HG02981 (cell line): Measurements from ENCODE around the gene BTBD9.
"Not testable (repeated sequence)": the region's sequence is repeated elsewhere in the genome, so short reads cannot be mapped to it uniquely, and the experiment has no call there.

Source experiments
- ATAC-seq: cut with Tn5 transposase; IDR thresholded peaks from one replicate; pipeline ENCODE4 v1.9.1; 2021; ENCODE audit warnings: mild to moderate bottlenecking, moderate library complexity; ENCODE audit not compliant: unreplicated experiment

Gene BTBD9

DNA sequence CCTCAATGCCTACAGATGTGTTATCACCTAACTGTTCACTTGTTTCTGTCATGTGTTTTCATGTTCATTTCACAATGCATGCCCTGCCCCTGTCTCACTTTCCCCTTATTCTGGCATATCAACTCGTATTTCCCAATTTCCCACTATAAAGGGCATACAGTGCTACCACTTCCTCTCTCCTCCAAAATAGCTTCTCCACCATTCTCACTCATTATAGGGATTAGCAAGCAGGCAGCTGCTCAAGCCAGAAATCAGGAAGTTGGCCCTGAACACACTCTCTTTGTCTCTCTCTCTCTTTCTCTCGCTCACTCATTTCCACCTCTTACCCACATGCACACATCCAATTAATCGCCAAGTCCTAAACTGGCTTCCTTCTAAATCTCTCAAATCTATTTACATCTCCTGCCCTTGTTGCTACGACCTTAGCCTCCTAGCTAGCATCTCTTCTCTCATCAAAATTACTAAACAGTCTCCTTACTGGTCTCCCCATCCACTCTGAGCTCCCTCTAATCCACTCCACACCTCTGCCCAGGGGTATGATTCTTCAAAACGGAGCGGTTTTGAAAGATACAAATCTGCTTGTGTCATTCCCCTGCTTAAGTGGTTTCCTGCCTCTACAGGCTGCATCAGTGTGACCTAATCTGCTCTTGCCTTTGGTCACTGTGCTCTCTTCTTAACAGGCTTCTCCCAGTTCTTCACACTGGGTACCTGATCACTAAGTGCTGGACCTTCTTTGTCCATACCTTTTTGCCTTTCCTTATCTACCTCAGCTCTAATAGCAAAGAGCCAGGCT is 196.2 kb downstream of the BTBD9 start:
- ATAC-seq, result no peak

DNA sequence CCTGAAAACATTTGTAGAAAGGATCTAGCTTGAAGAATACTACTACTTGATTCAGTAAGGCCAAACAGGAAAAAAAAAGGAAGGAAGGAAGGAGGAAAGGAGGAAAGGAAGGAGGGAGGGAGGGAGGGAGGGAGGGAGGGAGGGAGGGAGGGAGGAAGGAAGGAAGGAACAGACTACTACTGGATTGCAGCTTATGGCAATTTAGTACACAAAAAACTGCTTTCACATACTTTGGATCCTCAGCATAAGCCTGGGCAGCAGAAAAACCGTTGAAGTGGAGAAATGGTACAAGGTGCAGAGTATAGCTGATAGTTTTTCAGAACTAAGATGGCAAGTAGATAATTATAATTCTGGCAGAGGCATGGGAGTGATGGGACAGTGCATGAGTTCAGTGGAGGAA is 201.6 kb downstream of the BTBD9 start:
- ATAC-seq, result no peak

DNA sequence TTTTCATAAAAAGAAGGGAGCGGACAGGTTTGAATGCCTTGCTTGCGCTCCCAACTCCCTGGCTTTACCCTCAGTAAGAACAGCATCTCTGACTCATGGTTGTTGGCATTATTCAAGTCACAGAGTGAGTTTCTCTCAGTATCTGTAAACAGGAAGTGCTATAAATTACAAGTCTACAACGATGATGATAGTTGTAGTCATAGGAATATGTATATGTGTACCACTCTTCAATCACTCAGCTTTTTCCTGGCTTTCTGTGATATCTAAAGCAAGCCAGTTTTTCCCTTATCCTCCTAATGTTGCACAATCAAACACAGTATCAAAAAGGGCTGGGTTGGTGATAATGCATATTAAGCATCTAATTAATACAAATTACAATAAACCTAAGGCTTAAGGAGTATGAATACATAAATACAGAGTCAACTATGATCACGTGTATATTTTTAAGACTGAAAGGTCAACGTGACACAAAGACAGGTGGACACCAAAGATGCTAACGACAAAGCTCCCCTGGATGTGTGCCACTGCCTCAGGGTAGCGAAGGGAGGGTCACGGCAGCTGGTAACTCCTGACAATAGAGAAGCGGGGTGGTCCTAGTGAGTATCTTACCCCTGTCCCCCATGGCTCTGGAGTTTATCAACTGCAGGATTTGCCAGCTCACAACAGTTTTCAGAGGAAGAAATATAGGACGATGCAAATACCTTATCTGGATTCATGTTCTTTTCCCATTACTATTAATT is 202.8 kb downstream of the BTBD9 start:
- ATAC-seq, result no peak

DNA sequence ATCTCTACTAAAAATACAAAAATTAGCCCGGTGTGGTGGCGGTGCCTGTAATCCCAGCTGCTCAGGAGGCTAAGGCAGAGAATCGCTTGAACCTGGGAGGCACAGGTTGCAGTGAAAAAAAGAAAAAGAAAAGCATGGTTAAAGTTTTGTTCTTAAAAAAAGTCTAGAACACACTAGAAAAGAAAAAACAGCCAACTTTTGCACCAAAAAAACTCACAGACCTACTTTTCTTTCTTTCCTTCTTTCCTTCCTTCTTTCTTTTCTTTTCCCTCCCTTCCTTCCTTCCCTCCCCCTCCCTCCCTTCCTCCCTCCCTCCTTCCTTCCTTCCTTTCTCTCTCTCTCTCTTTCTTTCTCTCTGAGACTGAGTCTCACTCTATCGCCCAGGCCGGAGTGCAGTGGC is 204.4 kb downstream of the BTBD9 start:
- ATAC-seq, result no peak

DNA sequence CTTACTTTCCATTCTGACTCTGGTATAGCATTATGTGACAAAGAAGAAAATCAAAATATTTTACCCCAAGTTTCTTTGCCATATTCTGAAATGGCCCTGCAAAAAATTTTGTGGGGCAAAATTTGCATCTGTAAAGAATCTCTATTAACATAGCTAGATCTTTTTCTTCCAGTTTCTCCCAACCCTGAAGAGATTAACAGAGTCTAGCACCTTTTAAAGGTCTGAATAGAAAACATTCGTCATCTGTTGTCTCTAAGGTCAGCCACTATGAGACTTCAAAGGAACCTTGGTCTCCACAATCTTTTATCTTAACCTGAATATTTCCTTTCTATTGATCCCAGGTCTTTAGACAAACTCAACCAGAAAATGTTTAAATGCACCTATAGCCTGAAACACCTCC is 205.7 kb downstream of the BTBD9 start:
- no peak for ATAC-seq

DNA sequence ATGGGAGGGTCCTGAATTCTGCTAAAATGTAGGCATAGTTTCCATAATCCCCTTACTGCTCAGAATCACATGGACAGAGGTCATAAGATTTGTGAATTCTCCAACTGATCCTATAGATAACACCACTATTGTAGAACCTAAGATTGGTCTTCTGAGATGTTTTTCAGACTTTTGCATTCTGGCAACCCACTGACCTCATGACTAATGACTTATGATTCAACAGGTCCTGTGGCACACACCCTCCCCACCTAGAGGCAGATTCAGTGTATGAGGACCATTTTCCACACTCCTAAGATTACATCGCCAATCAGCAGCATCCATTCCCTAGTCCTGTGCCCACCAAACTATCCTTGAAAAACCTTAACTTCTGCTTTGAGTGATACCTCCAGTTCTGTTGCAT is 207.2 kb downstream of the BTBD9 start:
- no peak for ATAC-seq

DNA sequence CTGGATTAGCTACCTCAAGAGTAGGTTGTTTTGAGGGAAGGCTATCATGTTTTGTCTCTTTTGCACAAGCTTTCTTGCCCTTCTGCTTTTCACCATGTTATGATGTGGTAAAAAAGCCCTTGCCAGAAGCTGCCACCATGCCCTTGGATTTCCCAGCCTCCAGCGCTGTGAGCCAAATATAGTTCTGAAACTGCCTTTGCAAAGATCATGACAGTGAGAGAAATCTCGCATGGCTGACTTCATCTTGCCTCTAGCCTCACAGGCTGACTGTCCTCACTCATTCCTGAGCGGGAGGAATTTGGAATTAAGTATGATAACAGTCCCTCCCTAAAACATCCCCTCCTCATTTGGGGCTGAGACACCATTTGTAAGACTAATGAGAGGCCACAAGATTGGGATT is 207.7 kb downstream of the BTBD9 start:
- ATAC-seq, result no peak

DNA sequence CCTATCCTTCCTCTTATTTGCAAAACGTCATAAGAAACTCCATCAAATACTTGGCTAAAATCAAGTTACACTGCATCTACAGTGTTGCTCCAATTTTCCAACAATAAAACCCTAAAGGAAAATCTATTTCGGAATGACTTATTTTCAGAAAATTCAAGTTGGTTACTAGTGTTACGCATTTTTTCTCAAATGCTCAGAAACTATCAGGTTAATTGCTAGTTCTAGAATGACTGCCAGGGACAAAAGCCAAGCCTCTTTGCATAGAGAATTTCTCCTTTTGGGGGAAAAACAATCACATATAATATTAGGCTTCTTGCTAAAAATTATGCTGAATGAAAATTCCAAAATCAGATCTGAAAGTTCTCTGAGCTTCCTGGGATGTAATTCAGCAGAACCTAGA is 210.2 kb downstream of the BTBD9 start:
- no peak for ATAC-seq

DNA sequence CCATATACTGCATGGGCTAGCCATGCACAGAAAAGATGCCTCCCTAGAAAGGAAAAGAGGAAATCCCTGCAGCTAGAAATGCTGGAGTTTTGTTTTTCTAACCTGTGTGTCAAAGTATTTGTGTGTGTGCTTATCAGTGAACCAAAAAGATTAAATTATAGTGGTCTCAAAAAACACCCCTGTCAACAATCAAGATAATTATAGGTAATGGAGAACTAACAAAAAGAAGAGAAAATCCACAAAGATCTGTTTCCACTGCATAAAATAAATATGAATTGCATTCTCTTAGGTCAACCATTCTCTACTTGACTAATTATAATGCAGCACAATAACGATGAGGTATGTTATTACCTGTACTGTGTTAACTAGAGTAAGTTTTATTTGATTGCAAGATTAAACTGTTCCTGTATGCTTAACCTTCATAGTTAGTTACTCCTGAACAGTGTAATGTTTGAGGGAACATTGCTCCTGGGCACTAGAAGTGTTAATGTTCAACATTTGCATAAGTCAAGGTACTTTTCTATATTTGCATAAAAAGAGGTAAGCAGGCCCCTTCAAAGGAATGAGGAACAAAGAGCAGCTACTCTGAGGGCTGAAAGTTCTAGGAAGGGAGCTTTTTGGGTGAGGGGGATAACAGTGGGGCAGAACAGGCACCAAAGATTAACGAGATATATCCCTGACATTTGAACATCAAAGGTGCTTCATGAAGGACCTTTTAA is 212.1 kb downstream of the BTBD9 start:
- ATAC-seq, result peak; percentile 84

DNA sequence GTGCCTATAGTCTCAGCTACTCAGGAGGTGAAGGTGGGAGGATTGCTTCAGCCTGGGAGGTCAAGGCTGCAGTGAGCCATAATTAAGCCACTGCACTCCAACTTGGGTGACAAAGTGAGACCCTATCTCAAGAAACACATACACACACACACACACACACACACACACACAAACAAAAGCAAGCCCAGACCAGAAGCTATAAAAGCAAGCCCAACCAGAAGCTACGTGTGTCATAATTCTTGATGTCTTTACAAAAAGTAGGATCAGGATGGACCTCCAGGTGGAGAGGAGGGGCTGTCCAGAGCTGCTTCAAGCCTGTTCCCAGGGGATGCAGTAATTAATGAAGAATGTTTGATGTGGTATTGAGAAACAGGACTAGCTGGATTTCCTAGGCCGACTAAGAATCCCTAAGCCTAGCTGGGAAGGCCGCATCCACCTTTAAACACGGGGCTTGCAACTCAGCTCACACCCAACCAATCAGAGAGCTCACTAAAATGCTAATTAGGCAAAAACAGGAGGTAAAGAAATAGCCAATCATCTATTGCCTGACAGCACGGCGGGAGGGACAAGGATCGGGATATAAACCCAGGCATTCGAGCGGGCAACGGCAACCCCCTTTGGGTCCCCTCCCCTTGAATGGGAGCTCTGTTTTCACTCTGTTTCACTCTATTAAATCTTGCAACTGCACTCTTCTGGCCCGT is 213.8 kb downstream of the BTBD9 start:
- not testable (repeated sequence) for ATAC-seq

DNA sequence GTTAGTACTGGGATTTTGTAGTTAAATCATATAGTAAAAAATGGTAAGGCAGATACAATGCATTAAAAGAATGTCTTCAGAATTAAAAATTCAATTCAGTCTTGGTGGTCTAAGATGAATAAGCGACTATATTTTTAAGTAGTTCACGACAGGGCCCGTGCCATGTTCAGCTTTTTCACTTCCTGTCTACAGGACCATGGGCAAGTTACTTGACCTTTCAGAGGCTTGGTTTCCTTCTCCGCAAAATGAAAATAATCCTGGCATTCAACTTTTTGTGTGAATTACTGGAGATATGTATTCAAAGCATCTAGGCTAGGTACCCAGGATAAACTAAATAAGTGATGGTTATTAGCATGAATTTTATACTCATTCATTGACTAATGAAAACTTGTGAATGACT is 216.0 kb downstream of the BTBD9 start:
- ATAC-seq, result no peak

DNA sequence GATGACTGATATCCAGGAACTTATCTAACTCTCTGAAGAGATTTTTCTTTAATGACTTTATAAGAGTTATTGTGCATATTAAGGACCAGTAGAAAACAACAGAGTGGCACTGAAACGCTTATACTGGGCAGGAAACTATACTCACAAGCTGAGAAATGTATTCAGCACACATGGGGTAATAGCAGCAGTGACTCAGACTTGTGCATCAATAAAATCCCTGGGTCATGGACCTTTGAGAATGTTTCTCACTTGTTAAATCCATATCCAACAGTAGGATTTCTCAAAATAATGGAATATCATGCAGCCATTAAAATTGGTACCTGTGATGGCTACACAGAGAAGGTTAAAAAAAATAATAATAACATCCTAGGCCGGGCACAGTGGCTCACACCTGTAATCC is 219.5 kb downstream of the BTBD9 start:
- no peak for ATAC-seq

DNA sequence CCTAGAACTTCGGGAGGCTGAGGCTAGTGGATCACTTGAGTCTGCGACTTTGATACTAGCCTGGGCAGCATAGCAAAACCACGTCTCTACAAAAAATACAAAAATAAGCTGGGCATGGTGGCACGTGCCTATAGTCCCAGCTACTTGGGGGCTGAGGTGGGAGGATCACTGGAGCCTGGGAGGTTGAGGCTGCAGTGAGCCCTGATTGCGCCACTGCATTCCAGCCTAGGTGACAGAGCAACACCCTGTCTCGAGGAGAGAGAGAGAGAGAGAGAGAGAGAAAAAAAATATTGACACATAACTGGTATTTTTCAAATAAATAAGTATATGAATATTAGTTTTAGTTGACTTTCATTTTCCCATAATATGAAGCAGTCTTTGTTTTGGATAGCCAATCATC is 222.2 kb downstream of the BTBD9 start:
- ATAC-seq, result no peak

DNA sequence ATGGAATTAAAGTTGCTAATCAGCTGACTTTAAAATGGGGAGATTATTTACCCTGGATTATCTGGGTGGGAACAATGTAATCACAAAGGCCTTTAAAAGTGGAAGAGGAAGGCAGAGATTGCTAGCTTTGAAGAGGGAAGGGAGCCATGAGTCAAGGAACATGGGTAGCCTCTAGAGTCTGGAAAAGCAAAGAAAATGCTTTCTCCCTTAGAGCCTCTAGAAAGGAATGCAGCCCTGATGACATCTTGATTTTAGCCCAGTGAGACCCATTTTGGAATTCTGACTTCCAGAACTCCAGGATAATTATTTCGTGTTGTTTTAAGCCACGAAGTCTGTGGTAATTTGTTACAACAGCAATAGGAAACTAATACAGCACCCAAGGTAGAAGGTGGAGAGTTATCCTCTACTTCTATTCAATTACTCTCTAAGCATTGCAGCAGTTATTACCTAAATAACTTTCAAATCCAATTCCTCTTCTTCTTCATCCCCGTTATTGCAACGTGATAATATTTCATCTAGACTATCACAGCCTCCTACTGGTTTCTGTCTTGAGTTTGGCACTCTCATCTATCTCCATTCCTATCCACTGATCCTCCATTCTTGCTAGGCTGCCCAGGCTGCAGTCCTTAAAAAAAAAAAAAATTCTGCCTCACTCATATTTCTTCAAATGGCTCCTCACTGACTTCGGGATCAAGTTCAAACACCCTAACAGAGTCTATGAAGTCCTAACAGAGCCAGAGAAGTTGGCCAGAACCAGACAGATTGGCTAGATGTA is 224.3 kb downstream of the BTBD9 start:
- no peak for ATAC-seq

DNA sequence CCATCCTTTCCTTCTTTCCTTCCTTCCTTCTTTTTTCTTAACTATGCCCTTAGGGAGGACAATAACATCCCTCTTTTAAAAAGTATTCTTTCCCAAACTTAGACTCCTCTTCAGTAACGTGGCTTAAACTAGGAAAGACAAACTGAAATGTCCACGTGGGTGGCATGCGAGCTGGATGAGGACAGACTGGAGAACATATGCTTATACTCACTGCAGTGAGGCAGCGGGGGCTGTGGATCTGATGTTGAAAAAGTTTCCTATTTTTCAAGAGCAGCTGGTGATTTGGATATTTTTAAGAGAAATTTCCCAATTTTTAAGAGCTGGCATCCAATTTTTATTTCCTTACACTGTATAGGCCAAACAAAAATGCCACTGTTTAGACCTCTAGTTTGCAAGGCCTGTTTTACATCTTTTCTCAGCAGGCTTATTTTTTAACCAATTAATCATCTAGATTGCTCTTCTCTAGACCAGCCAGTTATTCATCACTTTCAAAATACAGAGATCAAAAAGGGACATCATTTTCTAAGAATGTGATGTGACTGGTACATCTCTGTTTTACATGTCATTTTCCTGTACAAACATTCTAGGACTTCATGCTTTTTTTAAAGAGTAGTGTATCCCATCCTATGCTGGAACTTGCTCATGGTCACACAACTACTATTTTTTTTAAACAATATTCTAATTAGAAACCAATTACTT is 226.5 kb downstream of the BTBD9 start:
- ATAC-seq, result no peak

DNA sequence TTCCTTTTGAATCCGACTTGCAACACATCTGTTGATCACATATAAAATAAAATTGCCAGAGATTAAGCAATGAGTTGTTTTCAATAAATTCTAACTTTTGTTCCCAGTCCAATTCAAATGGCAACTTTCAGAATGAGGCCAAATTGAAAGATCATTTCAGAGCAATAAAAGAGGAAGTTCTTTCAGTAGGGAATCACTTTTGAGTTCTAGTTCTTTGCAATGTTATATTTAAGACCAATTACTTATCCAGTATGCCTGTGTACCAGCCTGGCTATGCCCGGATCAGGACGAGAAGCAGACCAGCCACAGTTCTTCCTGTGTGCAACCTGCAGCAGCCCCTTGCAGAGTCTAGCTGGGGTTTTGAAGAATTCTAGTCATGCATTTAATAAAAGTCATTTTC is 232.5 kb downstream of the BTBD9 start:
- ATAC-seq, result no peak

DNA sequence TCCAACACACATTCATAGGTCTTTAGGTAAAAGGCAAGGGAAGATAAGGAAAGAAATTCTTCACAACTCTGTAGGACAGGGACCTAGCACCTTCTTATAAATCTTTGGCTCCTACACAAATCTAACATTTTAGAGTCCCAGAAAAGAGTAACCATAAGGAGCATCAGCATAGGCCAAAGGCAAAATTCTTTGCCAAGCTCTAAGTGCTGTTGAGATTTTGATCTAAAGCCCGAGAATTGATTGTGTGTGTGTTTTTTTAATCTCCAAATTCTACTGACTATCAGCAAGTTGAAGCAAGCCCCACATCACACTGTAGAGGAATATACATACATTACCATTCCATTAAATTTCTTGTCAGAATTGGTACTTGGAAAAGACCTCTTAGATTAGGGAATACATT is 233.6 kb downstream of the BTBD9 start:
- ATAC-seq, result no peak

DNA sequence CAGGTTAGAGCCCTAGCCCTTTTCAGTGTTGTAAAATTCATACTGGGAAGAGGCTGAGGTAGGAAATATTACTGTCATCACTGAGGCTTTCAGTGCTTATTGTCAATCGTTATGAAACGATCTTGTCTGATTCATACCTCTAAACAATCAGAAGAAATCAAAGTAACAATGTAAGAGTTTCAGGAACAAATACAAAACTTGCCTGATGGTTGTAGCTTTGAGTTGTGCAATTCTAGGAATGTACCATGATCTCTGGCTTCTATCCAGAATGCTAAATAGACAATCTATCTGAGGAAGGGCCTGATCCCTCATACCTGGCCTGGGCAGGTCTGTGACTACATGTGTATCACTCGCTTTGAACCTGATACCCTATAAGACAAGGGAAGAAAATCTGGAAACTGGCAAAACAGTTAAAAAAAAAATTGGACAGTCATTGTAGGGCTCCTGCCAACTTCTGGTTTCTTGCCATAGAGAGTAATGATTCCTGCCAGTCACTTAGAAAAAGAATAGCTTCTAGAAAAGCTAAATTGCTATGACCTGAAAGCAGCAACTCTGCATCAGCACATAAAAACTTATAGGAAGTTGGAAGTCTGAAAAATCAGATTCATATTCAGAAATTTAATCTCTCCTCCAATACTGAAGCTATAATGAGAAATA is 234.7 kb downstream of the BTBD9 start:
- no peak for ATAC-seq

DNA sequence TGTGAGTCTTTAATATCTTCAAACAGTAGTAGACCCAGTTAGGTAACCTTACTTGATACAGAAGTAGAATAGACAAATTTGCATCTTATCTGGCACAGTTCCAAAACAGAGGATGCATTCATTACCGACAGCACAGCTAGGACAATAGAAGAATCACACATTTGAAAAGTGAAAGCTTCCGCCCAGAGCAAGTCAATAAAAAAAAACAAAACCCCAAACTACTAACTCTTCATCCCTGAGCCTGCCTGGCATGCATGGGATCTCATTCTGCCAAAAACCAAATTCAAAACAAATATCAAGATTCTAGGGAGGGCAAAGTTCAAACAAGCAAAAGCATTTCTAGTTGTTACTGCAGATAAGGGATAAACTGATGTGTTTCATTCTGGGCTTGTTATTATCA is 235.4 kb downstream of the BTBD9 start:
- no peak for ATAC-seq
